Loucy (cell line): ENCODE data around the gene ADORA1.

Experiments used
- EZH2phosphoT487 ChIP-seq: fragments of 200-600 bp; IDR thresholded peaks from 2 replicates; pipeline ENCODE4 v1.6.1; 2018; ENCODE audit warnings: antibody characterized with exemption, mild to moderate bottlenecking, moderate library complexity, borderline replicate concordance
- TF ChIP-seq, protein P1 (sequence below): fragments of 200-600 bp; sonication (generic); conservative IDR thresholded peaks from 2 replicates; pipeline ENCODE4 v1.5.1; 2014; ENCODE audit warnings: mild to moderate bottlenecking, antibody characterized with exemption, low read length

DNA sequence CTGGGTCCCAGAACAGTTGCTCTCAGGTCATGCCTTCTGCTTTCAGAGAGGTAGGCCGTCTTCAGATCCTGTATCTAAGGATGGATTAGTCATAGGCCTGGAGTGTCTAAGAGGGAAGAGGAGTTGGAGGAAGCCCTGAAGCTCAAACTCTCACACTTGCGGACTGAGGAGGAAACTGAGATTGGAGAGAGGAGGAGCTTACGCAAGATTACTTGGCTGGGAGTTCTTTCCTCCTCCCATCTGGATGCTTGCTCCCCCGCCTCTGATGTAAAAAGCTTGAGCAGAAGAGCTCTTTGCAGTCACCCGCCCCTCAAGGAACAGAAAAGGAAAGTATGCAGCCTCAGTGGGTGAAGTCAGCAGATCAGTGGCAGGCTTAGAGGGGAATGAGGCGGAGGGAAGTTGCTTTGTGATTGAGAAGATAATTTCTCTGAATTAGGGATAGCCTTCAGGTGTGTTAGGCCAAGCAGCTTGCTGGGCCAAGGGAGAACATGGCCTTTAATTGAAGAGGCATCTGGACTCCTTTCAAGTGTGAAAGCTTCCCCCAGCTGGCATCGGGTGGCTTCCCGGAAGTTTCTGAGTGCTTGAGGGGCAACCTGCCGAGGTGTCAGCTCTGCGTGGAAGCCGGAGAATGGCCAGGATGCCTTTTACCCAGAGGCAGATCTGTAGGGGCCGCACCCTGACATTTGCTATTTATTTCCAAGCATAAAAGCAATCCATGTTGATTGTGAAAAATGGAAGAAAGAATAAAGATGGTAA, 6.6 kb downstream of the ADORA1 start:
- TF ChIP-seq, protein P1, sequence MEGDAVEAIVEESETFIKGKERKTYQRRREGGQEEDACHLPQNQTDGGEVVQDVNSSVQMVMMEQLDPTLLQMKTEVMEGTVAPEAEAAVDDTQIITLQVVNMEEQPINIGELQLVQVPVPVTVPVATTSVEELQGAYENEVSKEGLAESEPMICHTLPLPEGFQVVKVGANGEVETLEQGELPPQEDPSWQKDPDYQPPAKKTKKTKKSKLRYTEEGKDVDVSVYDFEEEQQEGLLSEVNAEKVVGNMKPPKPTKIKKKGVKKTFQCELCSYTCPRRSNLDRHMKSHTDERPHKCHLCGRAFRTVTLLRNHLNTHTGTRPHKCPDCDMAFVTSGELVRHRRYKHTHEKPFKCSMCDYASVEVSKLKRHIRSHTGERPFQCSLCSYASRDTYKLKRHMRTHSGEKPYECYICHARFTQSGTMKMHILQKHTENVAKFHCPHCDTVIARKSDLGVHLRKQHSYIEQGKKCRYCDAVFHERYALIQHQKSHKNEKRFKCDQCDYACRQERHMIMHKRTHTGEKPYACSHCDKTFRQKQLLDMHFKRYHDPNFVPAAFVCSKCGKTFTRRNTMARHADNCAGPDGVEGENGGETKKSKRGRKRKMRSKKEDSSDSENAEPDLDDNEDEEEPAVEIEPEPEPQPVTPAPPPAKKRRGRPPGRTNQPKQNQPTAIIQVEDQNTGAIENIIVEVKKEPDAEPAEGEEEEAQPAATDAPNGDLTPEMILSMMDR = no peak
- TF ChIP-seq EZH2phosphoT487 = no peak
